Pons (tissue), 1 donor: ENCODE measurements around the gene UMODL1.

ENCODE experiments used
- DNase-seq: peaks from one replicate; pipeline ENCODE4 v3.0.0-alpha.2; 2016; ENCODE audit warnings: low spot score

Gene UMODL1

GRCh38 chr21:42039911-42040351 is 31.2 kb upstream of the UMODL1 start:
- no peak for DNase-seq

- DNase-seq: no peak
Measured at GRCh38 chr21:42040411-42041180, 30.5 kb upstream of the UMODL1 start.

- DNase-seq: no peak
Measured at GRCh38 chr21:42041246-42041645, 29.9 kb upstream of the UMODL1 start.

GRCh38 chr21:42041711-42042110 is 29.4 kb upstream of the UMODL1 start:
- no peak for DNase-seq

- DNase-seq: no peak
Measured at GRCh38 chr21:42042651-42043050, 28.5 kb upstream of the UMODL1 start.

GRCh38 chr21:42043201-42043895 is 27.8 kb upstream of the UMODL1 start:
- no peak for DNase-seq

- no peak for DNase-seq
Measured at GRCh38 chr21:42043961-42044360, 27.2 kb upstream of the UMODL1 start.

GRCh38 chr21:42044871-42045495 is 26.1 kb upstream of the UMODL1 start:
- DNase-seq: no peak

- peak; percentile 63 for DNase-seq
Measured at GRCh38 chr21:42047821-42048613, 23.1 kb upstream of the UMODL1 start.

GRCh38 chr21:42048870-42049577 is 22.1 kb upstream of the UMODL1 start:
- DNase-seq: no peak

GRCh38 chr21:42049578-42050430 is 21.3 kb upstream of the UMODL1 start:
- no peak for DNase-seq

GRCh38 chr21:42051788-42052187 is 19.3 kb upstream of the UMODL1 start:
- no peak for DNase-seq

- no peak for DNase-seq
Measured at GRCh38 chr21:42055425-42055824, 15.7 kb upstream of the UMODL1 start.

- no peak for DNase-seq
Measured at GRCh38 chr21:42056468-42056867, 14.6 kb upstream of the UMODL1 start.

- DNase-seq: no peak
Measured at GRCh38 chr21:42056996-42057689, 14.0 kb upstream of the UMODL1 start.

- DNase-seq: no peak
Measured at GRCh38 chr21:42057851-42058437, 13.2 kb upstream of the UMODL1 start.

GRCh38 chr21:42058631-42059111 is 12.4 kb upstream of the UMODL1 start:
- DNase-seq: no peak

- DNase-seq: no peak
Measured at GRCh38 chr21:42059141-42059540, 12.0 kb upstream of the UMODL1 start.

GRCh38 chr21:42059721-42060120 is 11.4 kb upstream of the UMODL1 start:
- no peak for DNase-seq
